Gastroesophageal sphincter (tissue), 3 donors: ENCODE results near the gene JCHAIN.

Experiments
- CTCF ChIP-seq, 4 experiments: fragments of 200-600 bp in 2 of 4; fragments of 450-650 bp in 2 of 4; sonication (generic) in 1 of 4; IDR thresholded peaks; one replicate each; pipeline ENCODE4 v1.5.1; 2017 to 2019; ENCODE audit warnings: antibody characterized with exemption in 4 of 4, mild to moderate bottlenecking in 2 of 4, moderate library complexity in 2 of 4
- EP300 ChIP-seq: sonication (generic); formaldehyde crosslinking; IDR thresholded peaks from one replicate; pipeline ENCODE4 v1.6.1; 2017; ENCODE audit warnings: antibody characterized with exemption, mild to moderate bottlenecking
- POLR2A ChIP-seq, 2 donors: fragments of 450-650 bp; IDR thresholded peaks; one replicate each; pipeline ENCODE4 v1.6.1; 2017; ENCODE audit warnings: antibody characterized with exemption in 2 of 2, mild to moderate bottlenecking in 2 of 2, moderate library complexity in 1 of 2
- POLR2AphosphoS5 ChIP-seq: sonication (generic); formaldehyde crosslinking; IDR thresholded peaks from one replicate; pipeline ENCODE4 v1.6.1; 2017; ENCODE audit warnings: antibody characterized with exemption

- TF ChIP-seq EP300 (no peak), POLR2A (IDR thresholded peaks at IDR 0.05) (no peak), POLR2AphosphoS5 (no peak), CTCF (IDR thresholded peaks at IDR 0.05) (no peak)
These were observed 7.9 kb upstream of the JCHAIN start for GRCh38 chr4:70674191-70674590.
